IMR-90 (cell line): ENCODE data around the gene ATP5PD. TPM values are rescaled to one million over a fixed set of nuclear protein-coding genes. Genes with fewer than 3 reads are reported as not detected.

Experiments used
- ATAC-seq: fragments of 200-7000 bp; cut with Tn5 transposase; 2 replicates; pipeline ENCODE4 v1.9.1; 2020; ENCODE audit warnings: low read depth, mild to moderate bottlenecking, moderate library complexity
- BruUV-seq: library from RNA; stranded (reverse); fragments of 400-500 nt; replicated peaks from 2 replicates; lab custom pipeline; 2021; lab: Mats Ljungman, UMichigan
- CTCF ChIA-PET: fragments of 300-600 bp; formaldehyde crosslinking; extraction: SDS; loops from one replicate; lab custom pipeline; 2021; ENCODE audit warnings: antibody characterized with exemption; lab: Yijun Ruan, JAX
- POLR2A ChIA-PET: fragments of 300-600 bp; sonication (Branson Sonifier 250); formaldehyde crosslinking; loops from one replicate; lab custom pipeline; 2022; ENCODE audit warnings: antibody characterized with exemption; ENCODE audit not compliant: unreplicated experiment; lab: Charles Lee
- DNase-seq: peaks from one replicate; pipeline ENCODE4 v3.0.0; 2013
- H2AFZ ChIP-seq: replicated peaks from 2 replicates; pipeline ENCODE3; 2013; ENCODE audit warnings: low read length, mild to moderate bottlenecking; ENCODE audit not compliant: poor library complexity
- H2AK5ac ChIP-seq: 2 replicates; pipeline ENCODE4 v1.6.1; 2013; ENCODE audit warnings: low read depth, low read length, inconsistent platforms
- H2AK9ac ChIP-seq: replicated peaks from 2 replicates; pipeline ENCODE3; 2013; ENCODE audit warnings: mild to moderate bottlenecking, low read depth, low read length, moderate library complexity; ENCODE audit not compliant: poor library complexity
- H2BK120ac ChIP-seq: 2 replicates; pipeline ENCODE4 v1.6.1; 2013; ENCODE audit warnings: low read depth, low read length, inconsistent platforms
- H2BK15ac ChIP-seq: 3 replicates; pipeline ENCODE4 v1.6.1; 2013; ENCODE audit warnings: low read depth, low read length, inconsistent platforms
- H2BK20ac ChIP-seq: 2 replicates; pipeline ENCODE4 v1.6.1; 2013; ENCODE audit warnings: low read depth, mild to moderate bottlenecking, inconsistent platforms, low read length, moderate library complexity
- H2BK5ac ChIP-seq: 2 replicates; pipeline ENCODE4 v1.6.1; 2013; ENCODE audit warnings: mild to moderate bottlenecking, low read depth, low read length, inconsistent platforms; ENCODE audit not compliant: poor library complexity, severe bottlenecking
- H3K14ac ChIP-seq: replicated peaks from 2 replicates; pipeline ENCODE4 v1.6.1; 2013; ENCODE audit warnings: low read depth, low read length, inconsistent platforms
- H3K18ac ChIP-seq: 2 replicates; pipeline ENCODE4 v1.6.1; 2013; ENCODE audit warnings: low read depth, low read length, control low read depth
- H3K23ac ChIP-seq: 2 replicates; pipeline ENCODE4 v1.6.1; 2013; ENCODE audit warnings: low read depth, low read length, inconsistent platforms
- H3K27ac ChIP-seq: 2 replicates; pipeline ENCODE4 v1.5.1; 2013; ENCODE audit warnings: mild to moderate bottlenecking, control low read depth, low read length; ENCODE audit not compliant: insufficient read depth
- H3K27me3 ChIP-seq: 2 replicates; pipeline ENCODE4 v1.6.1; 2013; ENCODE audit warnings: low read length; ENCODE audit not compliant: control insufficient read depth, insufficient read depth
- H3K36me3 ChIP-seq: 2 replicates; pipeline ENCODE4 v1.6.1; 2013; ENCODE audit warnings: low read length, mixed read lengths; ENCODE audit not compliant: control insufficient read depth, insufficient read depth
- H3K4ac ChIP-seq: 2 replicates; pipeline ENCODE4 v1.6.1; 2013; ENCODE audit warnings: low read depth, low read length, inconsistent platforms
- H3K4me1 ChIP-seq: 2 replicates; pipeline ENCODE4 v1.6.1; 2013; ENCODE audit warnings: low read length, mixed read lengths; ENCODE audit not compliant: control insufficient read depth, insufficient read depth
- H3K4me2 ChIP-seq: 2 replicates; pipeline ENCODE4 v1.6.1; 2013; ENCODE audit warnings: low read depth, mild to moderate bottlenecking, control low read depth, low read length, moderate library complexity
- H3K4me3 ChIP-seq: 2 replicates; pipeline ENCODE4 v1.5.1; 2013; ENCODE audit warnings: low read depth, mild to moderate bottlenecking, control low read depth, low read length, moderate library complexity; ENCODE audit not compliant: insufficient read depth
- H3K56ac ChIP-seq: 2 replicates; pipeline ENCODE4 v1.6.1; 2013; ENCODE audit warnings: low read length, inconsistent platforms; ENCODE audit not compliant: insufficient read depth; ENCODE audit errors: extremely low read depth
- H3K79me1 ChIP-seq, 2 experiments: 2 replicates each; pipeline ENCODE4 v1.6.1; 2013; ENCODE audit warnings: low read length in 2 of 2, inconsistent platforms in 1 of 2, low read depth in 1 of 2
- H3K9ac ChIP-seq: 2 replicates; pipeline ENCODE4 v1.6.1; 2013; ENCODE audit warnings: low read depth, low read length, control low read depth
- H3K9me1 ChIP-seq: 2 replicates; pipeline ENCODE4 v1.6.1; 2013; ENCODE audit warnings: low read length, inconsistent platforms; ENCODE audit not compliant: insufficient read depth
- H3K9me3 ChIP-seq: 2 replicates; pipeline ENCODE4 v1.6.1; 2013; ENCODE audit warnings: low read length; ENCODE audit not compliant: control insufficient read depth, insufficient read depth
- H4K20me1 ChIP-seq: 2 replicates; pipeline ENCODE4 v1.6.1; 2013; ENCODE audit warnings: low read length, inconsistent platforms; ENCODE audit not compliant: insufficient read depth
- H4K5ac ChIP-seq: 2 replicates; pipeline ENCODE4 v1.6.1; 2013; ENCODE audit warnings: mild to moderate bottlenecking, low read depth, low read length, control low read depth
- H4K8ac ChIP-seq, 2 experiments: 2 replicates each; pipeline ENCODE4 v1.6.1; 2013; ENCODE audit warnings: low read depth in 2 of 2, low read length in 2 of 2, control low read depth in 1 of 2, inconsistent platforms in 1 of 2
- H4K91ac ChIP-seq: 2 replicates; pipeline ENCODE4 v1.6.1; 2013; ENCODE audit warnings: low read depth, low read length, inconsistent platforms; ENCODE audit not compliant: insufficient read depth
- BHLHE40 ChIP-seq: fragments of 150-350 bp; IDR thresholded peaks from 2 replicates; pipeline ENCODE4 v1.6.1; 2016; ENCODE audit warnings: mild to moderate bottlenecking, low read depth, low read length
- CEBPB ChIP-seq: IDR thresholded peaks from 2 replicates; pipeline ENCODE4 v1.6.1; 2012; ENCODE audit warnings: low read depth, low read length, improper control_type of control experiment
- CHD1 ChIP-seq: IDR thresholded peaks from 2 replicates; pipeline ENCODE4 v1.6.1; 2012; ENCODE audit warnings: low read depth, low read length, improper control_type of control experiment
- ELK1 ChIP-seq: fragments of 150-350 bp; IDR thresholded peaks from 2 replicates; pipeline ENCODE4 v1.6.1; 2016; ENCODE audit warnings: low read depth, mild to moderate bottlenecking, low read length, moderate library complexity, borderline replicate concordance
- FOS ChIP-seq: fragments of 150-350 bp; IDR thresholded peaks from 2 replicates; pipeline ENCODE4 v1.6.1; 2016; ENCODE audit warnings: low read depth, low read length
- MAFK ChIP-seq: IDR thresholded peaks from 2 replicates; pipeline ENCODE4 v1.6.1; 2012; ENCODE audit warnings: low read depth, low read length, improper control_type of control experiment
- MAZ ChIP-seq: IDR thresholded peaks from 2 replicates; pipeline ENCODE4 v1.6.1; 2012; ENCODE audit warnings: low read depth, mild to moderate bottlenecking, low read length, improper control_type of control experiment, moderate library complexity, borderline replicate concordance
- MXI1 ChIP-seq: IDR thresholded peaks from 2 replicates; pipeline ENCODE4 v1.6.1; 2012; ENCODE audit warnings: low read depth, mild to moderate bottlenecking, low read length, moderate library complexity, borderline replicate concordance
- NFE2L2 ChIP-seq: fragments of 150-350 bp; IDR thresholded peaks from 2 replicates; pipeline ENCODE4 v1.6.1; 2016; ENCODE audit warnings: low read depth, mild to moderate bottlenecking, low read length
- POLR2A ChIP-seq: IDR thresholded peaks from 2 replicates; pipeline ENCODE4 v1.6.1; 2012; ENCODE audit warnings: mild to moderate bottlenecking, low read depth, low read length
- RAD21 ChIP-seq: IDR thresholded peaks from 2 replicates; pipeline ENCODE4 v1.6.1; 2012; ENCODE audit warnings: low read length, improper control_type of control experiment
- RCOR1 ChIP-seq: IDR thresholded peaks from 2 replicates; pipeline ENCODE4 v1.6.1; 2012; ENCODE audit warnings: mild to moderate bottlenecking, low read length, improper control_type of control experiment; ENCODE audit not compliant: insufficient replicate concordance
- RFX5 ChIP-seq: IDR thresholded peaks from 2 replicates; pipeline ENCODE4 v1.8.0; 2012; ENCODE audit warnings: low read depth, mild to moderate bottlenecking, low read length, moderate library complexity
- SMC3 ChIP-seq: fragments of 150-350 bp; IDR thresholded peaks from 2 replicates; pipeline ENCODE4 v1.6.1; 2016; ENCODE audit warnings: low read depth, mild to moderate bottlenecking, antibody characterized with exemption, low read length, moderate library complexity
- WGBS, 2 experiments: methylation state at CpG; one replicate each; pipeline versions ENCODE4 v1.1.5 to v1.1.7; 2013; ENCODE audit warnings: missing lambda C conversion rate in 2 of 2; ENCODE audit not compliant: insufficient read length in 1 of 2; ENCODE audit errors: extremely low coverage in 2 of 2; 5-methylcytosine and 5-hydroxymethylcytosine counted together
- dilution Hi-C: fragments of 300-500 bp; cut with HindIII; formaldehyde crosslinking; loops from one replicate; pipeline ENCODE4 v1.14.3; 2018; ENCODE audit warnings: low sequenced_read_pairs; ENCODE audit not compliant: unreplicated experiment
- in situ Hi-C: fragments of 300-500 bp; cut with MboI; formaldehyde crosslinking; loops from 3 replicates; pipeline ENCODE4 v1.14.3; 2019; ENCODE audit warnings: low sequenced_read_pairs, inconsistent platforms, mixed read lengths
- intact Hi-C: fragments of 100-400 bp; cut with micrococcal nuclease; formaldehyde crosslinking; loops from 2 replicates; pipeline ENCODE4 v1.10.0; 2022
- polyA plus RNA-seq, 3 experiments: library from polyadenylated mRNA; depleted of rRNA; stranded (reverse); fragments of >200 nt; gene quantifications; 2 replicates each; pipeline ENCODE4 v1.2.3, GENCODE V29; 2012; ENCODE audit warnings: low replicate concordance in 1 of 3
- total RNA-seq: library from RNA; depleted of rRNA; stranded (reverse); fragments of >200 nt; gene quantifications from 2 replicates; pipeline ENCODE4 v1.2.3, GENCODE V29; 2012
- TF ChIP-seq, protein P1 (sequence below): fragments of 150-350 bp; IDR thresholded peaks from 2 replicates; pipeline ENCODE4 v1.6.1; 2017; ENCODE audit warnings: mild to moderate bottlenecking, antibody characterized with exemption, low read length, low read depth
- TF ChIP-seq, protein P2 (sequence below): conservative IDR thresholded peaks from 2 replicates; pipeline ENCODE4 v1.5.1; 2012; ENCODE audit warnings: mild to moderate bottlenecking, low read depth, low read length, improper control_type of control experiment

Gene ATP5PD
- total and polyA plus RNA-seq, 2 of the 4 experiments (the other 2 are of a cell fraction) = 373 to 425 TPM

GRCh38 chr17:75051941-75052340, 5.2 kb upstream of the ATP5PD start:
- dilution Hi-C loops (no loop called here), in situ Hi-C loops (loop anchor here (25.0 kb wide), 1 partner anchor 360 kb away; the partner anchor contains the start of gene GRB2), intact Hi-C loops (no loop called here)
- Histone ChIP-seq H3K23ac (no peak overlapping the region), H2BK20ac (no peak overlapping the region), H2BK15ac (no peak overlapping the region), H3K9me3 (no peaks in the 10 kb centered on the region), H4K91ac (no peak overlapping the region), H3K18ac (no peak overlapping the region), H3K9ac (no peak overlapping the region), H3K4me3 (no peak overlapping the region), H3K4me2 (no peak overlapping the region), H2BK120ac (no peak overlapping the region), H3K79me1 (peaks cover 19 to 34% of the 10 kb centered on the region in 2 experiments), H4K8ac (no peak overlapping the region), H2BK5ac (no peak overlapping the region), H4K5ac (no peak overlapping the region), H3K14ac (no peak overlapping the region), H3K4me1 (no peaks in the 10 kb centered on the region; the same call in 1 of the 2 replicates), H3K4ac (no peak overlapping the region), H3K27me3 (no peaks in the 10 kb centered on the region), H3K36me3 (peaks cover 19% of the 10 kb centered on the region), H4K20me1 (0 out of 2 replicates have a peak, but pooled peaks cover 3% of the 10 kb centered on the region), H2AK9ac (no peak overlapping the region), H2AFZ (no peak overlapping the region), H2AK5ac (no peak overlapping the region), H3K27ac (no peak overlapping the region), H3K56ac (no peak overlapping the region), H3K9me1 (no peaks in the 10 kb centered on the region)
- POLR2A ChIA-PET = no interaction called here
- ATAC-seq = no peak
- no peak for TF ChIP-seq MAZ
- TF ChIP-seq RCOR1 = no peak
- TF ChIP-seq SMC3 = no peak
- no peak for TF ChIP-seq MXI1
- TF ChIP-seq, protein P1, sequence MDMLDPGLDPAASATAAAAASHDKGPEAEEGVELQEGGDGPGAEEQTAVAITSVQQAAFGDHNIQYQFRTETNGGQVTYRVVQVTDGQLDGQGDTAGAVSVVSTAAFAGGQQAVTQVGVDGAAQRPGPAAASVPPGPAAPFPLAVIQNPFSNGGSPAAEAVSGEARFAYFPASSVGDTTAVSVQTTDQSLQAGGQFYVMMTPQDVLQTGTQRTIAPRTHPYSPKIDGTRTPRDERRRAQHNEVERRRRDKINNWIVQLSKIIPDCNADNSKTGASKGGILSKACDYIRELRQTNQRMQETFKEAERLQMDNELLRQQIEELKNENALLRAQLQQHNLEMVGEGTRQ = no peak
- TF ChIP-seq RFX5 = no peak
- TF ChIP-seq CHD1 = no peak
- TF ChIP-seq, protein P2, sequence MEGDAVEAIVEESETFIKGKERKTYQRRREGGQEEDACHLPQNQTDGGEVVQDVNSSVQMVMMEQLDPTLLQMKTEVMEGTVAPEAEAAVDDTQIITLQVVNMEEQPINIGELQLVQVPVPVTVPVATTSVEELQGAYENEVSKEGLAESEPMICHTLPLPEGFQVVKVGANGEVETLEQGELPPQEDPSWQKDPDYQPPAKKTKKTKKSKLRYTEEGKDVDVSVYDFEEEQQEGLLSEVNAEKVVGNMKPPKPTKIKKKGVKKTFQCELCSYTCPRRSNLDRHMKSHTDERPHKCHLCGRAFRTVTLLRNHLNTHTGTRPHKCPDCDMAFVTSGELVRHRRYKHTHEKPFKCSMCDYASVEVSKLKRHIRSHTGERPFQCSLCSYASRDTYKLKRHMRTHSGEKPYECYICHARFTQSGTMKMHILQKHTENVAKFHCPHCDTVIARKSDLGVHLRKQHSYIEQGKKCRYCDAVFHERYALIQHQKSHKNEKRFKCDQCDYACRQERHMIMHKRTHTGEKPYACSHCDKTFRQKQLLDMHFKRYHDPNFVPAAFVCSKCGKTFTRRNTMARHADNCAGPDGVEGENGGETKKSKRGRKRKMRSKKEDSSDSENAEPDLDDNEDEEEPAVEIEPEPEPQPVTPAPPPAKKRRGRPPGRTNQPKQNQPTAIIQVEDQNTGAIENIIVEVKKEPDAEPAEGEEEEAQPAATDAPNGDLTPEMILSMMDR = no peak
- no peak for TF ChIP-seq RAD21
- TF ChIP-seq BHLHE40 = no peak
- no peak for TF ChIP-seq NFE2L2
- TF ChIP-seq POLR2A = no peak
- TF ChIP-seq ELK1 = no peak
- TF ChIP-seq MAFK = no peak
- no peak for TF ChIP-seq FOS
- no peak for TF ChIP-seq CEBPB
- no TSS peak for BruUV-seq
- DNase-seq = no peak
- CTCF ChIA-PET = no interaction called here
- no CpG with 5 or more reads among the region's 2 CpGs for WGBS, 2 experiments
